H9 (cell line): Measurements from ENCODE around the gene RIPPLY3. TPM values are rescaled to one million over a fixed set of nuclear protein-coding genes. Genes with fewer than 3 reads are reported as not detected.

Experiments
- DNase-seq: peaks from one replicate; pipeline ENCODE4 v3.0.0-alpha.2; 2017
- H2AFZ ChIP-seq: one replicate; pipeline ENCODE4 v1.6.1; 2013; ENCODE audit warnings: mild to moderate bottlenecking, low read length, control low read depth, moderate library complexity
- H2AK5ac ChIP-seq: 2 replicates; pipeline ENCODE4 v1.6.1; 2013; ENCODE audit warnings: low read length, control low read depth, mixed read lengths; ENCODE audit not compliant: insufficient read length
- H2BK120ac ChIP-seq: one replicate; pipeline ENCODE4 v1.6.1; 2013; ENCODE audit warnings: low read depth, mild to moderate bottlenecking, low read length, control low read depth, inconsistent platforms; ENCODE audit not compliant: poor library complexity, severe bottlenecking
- H2BK12ac ChIP-seq: 2 replicates; pipeline ENCODE4 v1.6.1; 2013; ENCODE audit warnings: low read length, control low read depth, mixed read lengths, low read depth; ENCODE audit not compliant: insufficient read length
- H2BK15ac ChIP-seq: 2 replicates; pipeline ENCODE4 v1.6.1; 2013; ENCODE audit warnings: low read depth, low read length, control low read depth
- H2BK20ac ChIP-seq: one replicate; pipeline ENCODE4 v1.6.1; 2013; ENCODE audit warnings: low read depth, mild to moderate bottlenecking, low read length, control low read depth, inconsistent platforms; ENCODE audit not compliant: poor library complexity, severe bottlenecking
- H2BK5ac ChIP-seq: 2 replicates; pipeline ENCODE4 v1.6.1; 2013; ENCODE audit warnings: low read length, control low read depth, mixed read lengths; ENCODE audit not compliant: insufficient read length
- H3K14ac ChIP-seq: 2 replicates; pipeline ENCODE4 v1.6.1; 2013; ENCODE audit warnings: low read length, control low read depth; ENCODE audit not compliant: insufficient read depth
- H3K18ac ChIP-seq: 2 replicates; pipeline ENCODE4 v1.6.1; 2013; ENCODE audit warnings: low read depth, mild to moderate bottlenecking, mixed read lengths, low read length, control low read depth; ENCODE audit not compliant: insufficient read length
- H3K23ac ChIP-seq: 2 replicates; pipeline ENCODE4 v1.6.1; 2013; ENCODE audit warnings: low read length, control low read depth, mixed read lengths, low read depth; ENCODE audit not compliant: insufficient read length
- H3K23me2 ChIP-seq: 2 replicates; pipeline ENCODE4 v1.6.1; 2013; ENCODE audit warnings: low read depth, mild to moderate bottlenecking, mixed read lengths, low read length, control low read depth; ENCODE audit not compliant: insufficient read length, poor library complexity, severe bottlenecking
- H3K27ac ChIP-seq: 2 replicates; pipeline ENCODE4 v1.5.1; 2013; ENCODE audit warnings: low read length, control low read depth, mixed read lengths, low read depth; ENCODE audit not compliant: insufficient read length
- H3K27me3 ChIP-seq: 2 replicates; pipeline ENCODE4 v1.6.1; 2013; ENCODE audit warnings: low read length, control low read depth, inconsistent platforms; ENCODE audit not compliant: insufficient read depth
- H3K4ac ChIP-seq: 2 replicates; pipeline ENCODE4 v1.6.1; 2013; ENCODE audit warnings: low read depth, mild to moderate bottlenecking, control low read depth, inconsistent platforms, low read length, moderate library complexity
- H3K4me1 ChIP-seq: 2 replicates; pipeline ENCODE4 v1.6.1; 2013; ENCODE audit warnings: low read length, control low read depth, inconsistent platforms; ENCODE audit not compliant: insufficient read depth
- H3K4me2 ChIP-seq: 2 replicates; pipeline ENCODE4 v1.6.1; 2013; ENCODE audit warnings: low read length, control low read depth, mixed read lengths; ENCODE audit not compliant: insufficient read length, insufficient read depth
- H3K56ac ChIP-seq: 2 replicates; pipeline ENCODE4 v1.6.1; 2013; ENCODE audit warnings: low read depth, mild to moderate bottlenecking, mixed read lengths, low read length, control low read depth; ENCODE audit not compliant: insufficient read length
- H3K79me1 ChIP-seq: 2 replicates; pipeline ENCODE4 v1.6.1; 2013; ENCODE audit warnings: low read depth, mild to moderate bottlenecking, moderate library complexity, low read length, control low read depth, inconsistent platforms; ENCODE audit not compliant: insufficient read depth, poor library complexity, severe bottlenecking
- H3K79me2 ChIP-seq: 2 replicates; pipeline ENCODE4 v1.6.1; 2013; ENCODE audit warnings: low read length, control low read depth, inconsistent platforms; ENCODE audit not compliant: insufficient read depth
- H3K9ac ChIP-seq: 2 replicates; pipeline ENCODE4 v1.6.1; 2013; ENCODE audit warnings: low read length, control low read depth, mixed read lengths; ENCODE audit not compliant: insufficient read length; ENCODE audit errors: extremely low read depth
- H3K9me3 ChIP-seq: one replicate; pipeline ENCODE4 v1.6.1; 2013; ENCODE audit warnings: low read depth, low read length, inconsistent platforms; ENCODE audit not compliant: control insufficient read depth
- H3T11ph ChIP-seq: one replicate; pipeline ENCODE4 v1.6.1; 2013; ENCODE audit warnings: mild to moderate bottlenecking, low read length, control low read depth, inconsistent platforms
- H4K20me1 ChIP-seq: one replicate; pipeline ENCODE4 v1.6.1; 2013; ENCODE audit not compliant: control insufficient read depth, insufficient read length, insufficient read depth
- H4K5ac ChIP-seq: 2 replicates; pipeline ENCODE4 v1.6.1; 2013; ENCODE audit warnings: low read depth, mild to moderate bottlenecking, mixed read lengths, low read length, control low read depth; ENCODE audit not compliant: insufficient read length
- H4K8ac ChIP-seq: replicated peaks from 2 replicates; pipeline ENCODE4 v1.6.1; 2013; ENCODE audit warnings: low read length, control low read depth, mixed read lengths, low read depth; ENCODE audit not compliant: insufficient read length
- H4K91ac ChIP-seq: 2 replicates; pipeline ENCODE4 v1.6.1; 2013; ENCODE audit warnings: low read depth, mild to moderate bottlenecking, moderate library complexity, mixed read lengths, low read length, control low read depth; ENCODE audit not compliant: insufficient read length
- H3K27ac Mint-ChIP-seq, 3 experiments: 2 replicates in 2 of 3; 3 replicates in 1 of 3; pipeline ENCODE4 v1.8.0; 2020 to 2021; ENCODE audit warnings: mixed read lengths in 3 of 3, mild to moderate bottlenecking in 1 of 3, moderate library complexity in 1 of 3
- H3K27me3 Mint-ChIP-seq: 2 replicates; pipeline ENCODE4 v1.8.0; 2021; ENCODE audit warnings: low read depth, mild to moderate bottlenecking, moderate library complexity, mixed read lengths
- H3K36me3 Mint-ChIP-seq, 3 experiments: 2 replicates in 2 of 3; 3 replicates in 1 of 3; pipeline ENCODE4 v1.8.0; 2020 to 2021; ENCODE audit warnings: low read depth in 3 of 3, mixed read lengths in 3 of 3; ENCODE audit not compliant: insufficient read depth in 1 of 3
- H3K4me1 Mint-ChIP-seq, 2 experiments: 2 replicates each; pipeline ENCODE4 v1.8.0; 2020; ENCODE audit warnings: mixed read lengths in 2 of 2
- H3K4me3 Mint-ChIP-seq, 2 experiments: 2 replicates in 1 of 2; 3 replicates in 1 of 2; pipeline ENCODE4 v1.8.0; 2020 to 2021; ENCODE audit warnings: mild to moderate bottlenecking in 2 of 2, mixed read lengths in 2 of 2, moderate library complexity in 1 of 2
- H3K9me3 Mint-ChIP-seq, 2 experiments: 2 replicates in 1 of 2; 3 replicates in 1 of 2; pipeline ENCODE4 v1.8.0; 2020; ENCODE audit warnings: mild to moderate bottlenecking in 2 of 2, mixed read lengths in 2 of 2, moderate library complexity in 1 of 2
- CTCF ChIP-seq: fragments of 200-600 bp; sonication (generic); conservative IDR thresholded peaks from 3 replicates; pipeline ENCODE4 v1.8.0; 2021; ENCODE audit warnings: antibody characterized with exemption, mild to moderate bottlenecking
- WGBS: extraction: QIAGEN DNeasy Blood & Tissue Kit; methylation state at CpG from one replicate; pipeline ENCODE4 v1.1.7; 2013; ENCODE audit warnings: missing lambda C conversion rate, low lambda C conversion rate, mixed read lengths; ENCODE audit not compliant: insufficient read length; ENCODE audit errors: extremely low coverage; 5-methylcytosine and 5-hydroxymethylcytosine counted together
- total RNA-seq: library from RNA; stranded (reverse); gene quantifications from 2 replicates; pipeline ENCODE4 v1.2.1, GENCODE V29; 2021

RIPPLY3 gene
- total RNA-seq, 1 experiment from 2014 or later, result 1.9 TPM

GRCh38 chr21:36960676-36961284 lies 45.7 kb upstream of the RIPPLY3 start:
- Histone ChIP-seq H3K56ac (no peak overlapping the region), H3K23me2 (no peaks in the 10 kb centered on the region), H2BK15ac (no peak overlapping the region), H3K14ac (no peak overlapping the region), H2BK12ac (no peak overlapping the region), H4K8ac (no peak overlapping the region), H3K4me1 (no peaks in the 10 kb centered on the region; the same call in 1 of the 2 replicates), H2AFZ (no peak overlapping the region), H3K9me3 (no peaks in the 10 kb centered on the region), H3K79me1 (no peaks in the 10 kb centered on the region), H3K4ac (no peak overlapping the region), H2BK20ac (no peak overlapping the region), H4K91ac (no peak overlapping the region), H3K79me2 (no peaks in the 10 kb centered on the region), H3K27me3 (no peaks in the 10 kb centered on the region), H2BK5ac (no peak overlapping the region), H3K27ac (no peak overlapping the region), H3K4me2 (no peak overlapping the region), H3K18ac (no peak overlapping the region), H3K23ac (no peak overlapping the region), H4K20me1 (no peaks in the 10 kb centered on the region), H2AK5ac (no peak overlapping the region), H3K9ac (no peak overlapping the region), H3T11ph (no peak overlapping the region), H4K5ac (no peak overlapping the region), H2BK120ac (no peak overlapping the region)
- no peak overlapping the region for H3K27ac Mint-ChIP-seq
- peaks cover 14 to 15% of the 10 kb centered on the region in 2 experiments for H3K4me1 Mint-ChIP-seq
- TF ChIP-seq CTCF, result no peak
- H3K9me3 Mint-ChIP-seq, result no peaks in the 10 kb centered on the region
- WGBS, result no CpG with 5 or more reads among the region's 8 CpGs
- DNase-seq, result no peak
- H3K4me3 Mint-ChIP-seq, result no peak overlapping the region
- H3K27me3 Mint-ChIP-seq, result no peaks in the 10 kb centered on the region
- H3K36me3 Mint-ChIP-seq, result peaks cover 4 to 9% (median 9%) of the 10 kb centered on the region in 3 experiments; a peak in 6 of 7 replicates
